SIG-M5 (cell line): ENCODE measurements around the gene MMP15.

Experiments used
- DNase-seq: peaks from one replicate; lab custom pipeline; 2025; lab: John Stamatoyannopoulos, UW

MMP15 gene

DNA sequence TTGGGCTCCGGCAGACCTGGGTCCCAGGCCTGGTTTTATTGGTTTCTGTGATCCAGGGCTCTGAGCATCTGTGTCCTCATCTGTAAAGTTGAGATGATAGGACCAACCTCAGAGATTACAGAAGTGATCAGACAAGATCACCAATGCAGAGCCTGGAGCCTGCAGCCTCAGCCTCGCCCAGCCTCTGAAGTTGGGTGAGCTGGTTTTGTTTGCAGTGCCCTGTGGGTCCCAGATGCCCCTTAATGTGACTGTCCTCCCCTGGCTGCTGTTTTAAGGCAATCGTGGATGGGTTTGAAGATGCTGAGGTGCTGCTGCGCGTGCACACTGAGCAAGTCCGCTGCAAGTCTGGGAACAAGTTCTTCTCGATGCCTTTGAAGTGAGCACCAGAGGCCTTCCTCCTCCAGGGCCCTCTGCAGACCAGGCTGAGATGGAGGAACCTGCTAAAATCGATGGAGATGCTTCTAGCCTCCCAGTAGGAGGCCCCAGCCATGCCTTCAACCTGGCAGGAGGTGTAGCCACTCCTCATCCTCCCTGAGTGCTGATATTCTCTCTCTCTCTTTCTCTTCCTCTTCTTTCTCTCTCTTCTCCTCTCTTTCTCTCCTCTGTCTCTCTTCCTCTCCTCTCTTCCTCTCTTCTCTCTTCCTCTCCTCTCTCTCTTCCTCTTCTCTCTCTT is 5.6 kb upstream of the MMP15 start:
- DNase-seq = no peak

DNA sequence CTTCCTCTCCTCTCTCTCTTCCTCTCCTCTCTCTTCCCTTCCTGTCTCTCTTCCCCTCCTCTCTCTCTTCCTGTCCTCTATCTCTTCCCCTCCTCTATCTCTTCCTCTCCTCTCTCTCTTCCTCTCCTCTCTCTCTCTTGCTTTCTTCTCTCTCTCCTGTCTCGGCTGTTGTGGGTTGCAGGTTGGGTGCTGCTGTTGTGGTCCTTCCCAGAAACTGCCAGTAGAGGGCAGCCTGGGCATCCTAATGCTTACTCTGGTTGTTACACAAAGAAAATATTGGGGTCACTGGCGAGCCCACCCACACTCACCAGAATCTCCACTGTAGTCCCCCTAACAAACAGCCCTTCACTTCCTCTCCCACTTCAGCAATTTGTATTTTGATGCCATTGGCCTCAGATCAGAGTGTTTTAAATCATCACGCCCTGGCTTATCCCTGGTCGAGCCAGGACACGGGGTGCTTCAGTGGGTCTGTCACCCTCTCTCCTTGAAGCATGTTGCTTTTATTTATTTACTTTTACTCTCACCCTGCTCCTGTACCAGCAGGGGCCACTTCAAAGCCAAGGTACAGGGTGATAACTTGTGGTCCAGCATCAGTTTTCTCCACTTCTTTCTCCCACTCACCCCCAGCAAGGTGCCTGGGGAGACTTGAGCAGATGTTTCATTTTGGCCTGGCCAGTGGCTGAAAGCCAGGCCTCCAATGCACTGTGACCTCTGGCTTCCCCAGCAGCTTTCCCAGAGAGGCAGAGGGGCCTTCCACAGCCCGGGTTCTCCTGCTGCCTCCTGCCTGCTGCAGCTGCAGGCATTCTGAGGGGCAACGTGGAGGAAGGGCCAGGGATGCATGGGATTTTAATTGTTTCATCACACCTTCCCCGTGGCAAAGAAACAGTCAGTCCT is 4.7 kb upstream of the MMP15 start:
- DNase-seq = no peak

DNA sequence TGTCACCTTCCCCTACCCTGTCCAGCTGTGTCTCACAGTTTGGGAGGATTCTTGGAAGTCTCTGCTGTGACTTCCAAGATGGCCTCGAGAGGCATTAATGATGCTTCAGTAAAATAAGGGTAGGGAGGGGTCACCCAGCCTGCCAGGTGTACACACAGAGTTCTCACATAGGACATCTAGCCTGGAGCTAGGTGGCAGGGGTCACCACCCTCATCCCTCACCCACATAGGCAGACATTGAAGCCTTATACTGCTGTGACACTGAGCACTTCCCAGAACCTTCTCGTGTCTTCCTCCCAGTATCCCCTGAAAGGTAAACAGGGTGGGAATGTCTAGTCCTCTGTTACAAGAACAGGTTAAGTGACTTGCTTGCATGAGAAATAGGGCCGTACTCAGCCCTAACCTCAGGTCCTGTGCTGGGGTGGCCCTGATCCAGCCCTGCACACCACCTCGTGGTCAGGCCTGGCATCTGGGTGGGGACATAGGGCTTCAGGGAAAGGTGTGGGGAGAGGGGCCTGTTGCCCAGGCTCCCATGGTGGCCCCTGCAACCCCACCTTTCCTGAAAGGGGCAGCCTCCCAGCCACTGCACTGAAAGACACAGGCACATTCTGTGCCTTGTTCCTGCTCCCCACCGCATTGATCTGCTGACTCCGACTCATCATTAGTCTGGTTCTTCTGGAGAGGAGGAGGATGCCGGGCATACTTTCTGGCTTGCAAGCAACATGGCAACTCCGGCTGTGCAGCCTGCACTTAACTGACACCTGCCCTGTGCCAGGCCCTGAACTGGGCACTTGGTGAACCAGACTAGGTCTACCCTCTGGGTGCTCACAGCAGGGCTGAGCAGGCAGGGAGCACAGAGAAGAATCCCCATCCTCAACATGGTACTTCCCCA is 3.6 kb upstream of the MMP15 start:
- DNase-seq = no peak

DNA sequence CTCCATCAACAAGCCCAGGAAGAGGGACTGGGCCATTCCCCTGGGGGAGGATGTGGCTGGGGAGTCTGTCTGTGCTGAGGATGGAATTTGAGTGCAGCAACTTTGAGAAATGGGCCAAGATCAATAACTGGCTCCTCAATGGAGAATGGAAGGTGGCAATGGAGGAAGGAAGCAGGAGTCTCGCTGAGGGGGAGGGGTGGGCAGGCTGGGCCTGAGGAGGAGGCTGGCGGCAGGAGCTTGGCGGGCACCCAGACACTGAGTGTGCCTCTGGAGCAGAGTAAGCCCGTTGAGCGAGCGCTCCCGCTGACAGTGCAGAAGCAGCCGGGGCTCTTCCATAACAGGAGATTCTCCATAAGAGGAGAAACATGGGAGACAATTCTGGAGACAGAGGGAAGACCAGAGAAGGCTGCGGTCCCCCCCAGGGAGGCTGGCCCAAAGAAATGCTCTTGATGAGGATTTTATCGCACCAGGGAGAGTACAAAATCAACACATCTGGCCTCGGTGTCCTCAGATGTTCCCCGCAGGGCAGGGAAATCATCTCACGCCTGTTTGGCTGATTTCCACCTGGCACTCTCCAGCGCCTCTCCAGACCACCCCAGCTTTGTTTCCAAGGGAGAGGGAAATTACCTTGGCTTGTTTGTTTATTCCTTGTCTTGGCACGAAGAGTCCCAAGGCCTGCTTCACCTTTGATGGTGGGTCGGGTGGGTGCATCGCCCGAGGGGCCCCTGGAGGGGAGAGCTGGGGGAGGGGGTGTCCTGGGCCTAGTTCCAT is 2.8 kb upstream of the MMP15 start:
- no peak for DNase-seq

DNA sequence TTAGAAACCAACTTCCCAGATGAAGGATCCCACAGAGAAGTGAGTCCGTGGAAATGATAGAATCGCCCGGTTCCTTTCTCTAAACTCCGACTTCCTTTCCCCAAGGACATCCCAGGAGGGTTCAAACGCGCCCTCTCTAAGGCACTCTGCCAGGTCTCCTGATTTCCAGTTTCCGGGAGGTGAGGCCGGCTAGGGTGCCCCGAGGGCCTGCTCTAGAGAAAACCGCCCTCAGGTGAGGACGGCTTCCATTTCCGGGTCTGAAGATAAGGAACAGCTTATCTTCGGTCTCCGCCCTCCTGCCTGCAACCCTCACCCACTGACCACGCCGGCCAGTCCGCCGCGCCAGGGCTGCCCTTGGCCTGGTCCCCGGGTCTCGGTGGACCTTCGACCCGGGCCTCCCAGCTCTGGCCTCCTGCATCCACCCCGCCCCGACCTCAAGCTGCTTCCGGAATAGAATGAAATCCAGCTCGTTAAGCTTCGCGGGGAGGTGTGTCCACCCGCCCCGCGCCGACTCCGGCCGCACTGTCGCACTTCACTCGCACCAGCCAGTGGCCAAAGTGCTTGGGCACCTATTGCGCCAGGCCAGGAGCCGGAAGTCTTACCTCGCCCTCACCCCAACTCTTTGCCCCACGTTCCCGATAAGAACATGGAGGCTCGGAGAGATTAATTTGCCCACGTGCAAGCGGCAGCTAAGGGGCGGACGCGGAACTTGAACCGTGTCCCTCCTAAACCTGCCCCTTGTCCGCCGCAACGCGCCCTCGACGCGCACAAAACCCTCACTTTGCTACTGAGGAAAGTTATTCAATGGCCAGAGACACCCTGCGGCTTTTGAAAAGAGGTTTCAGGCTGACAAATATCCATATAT is 836 bp upstream of the MMP15 start:
- no peak for DNase-seq

DNA sequence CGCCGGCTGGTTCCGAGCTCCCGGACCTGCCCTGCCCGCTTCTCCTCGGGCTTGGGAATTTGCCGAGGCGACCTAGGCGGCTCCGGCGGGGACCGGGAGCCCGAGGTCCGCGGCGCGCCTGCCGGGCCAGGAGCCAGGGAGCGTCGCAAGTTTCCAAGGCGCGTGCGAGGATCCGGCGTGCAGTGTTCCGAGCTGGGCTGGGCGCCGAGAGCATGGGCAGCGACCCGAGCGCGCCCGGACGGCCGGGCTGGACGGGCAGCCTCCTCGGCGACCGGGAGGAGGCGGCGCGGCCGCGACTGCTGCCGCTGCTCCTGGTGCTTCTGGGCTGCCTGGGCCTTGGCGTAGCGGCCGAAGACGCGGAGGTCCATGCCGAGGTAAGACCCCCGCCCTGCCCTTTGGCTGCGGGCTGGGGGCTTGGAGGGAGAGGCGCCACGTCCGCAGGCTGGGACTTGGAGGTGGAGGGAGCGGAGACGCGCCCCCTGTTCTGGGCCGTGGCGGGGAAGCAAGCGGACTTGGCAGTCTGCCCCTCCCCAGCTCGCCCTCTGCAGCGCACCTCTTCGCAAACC is 668 bp downstream of the MMP15 start:
- no peak for DNase-seq

DNA sequence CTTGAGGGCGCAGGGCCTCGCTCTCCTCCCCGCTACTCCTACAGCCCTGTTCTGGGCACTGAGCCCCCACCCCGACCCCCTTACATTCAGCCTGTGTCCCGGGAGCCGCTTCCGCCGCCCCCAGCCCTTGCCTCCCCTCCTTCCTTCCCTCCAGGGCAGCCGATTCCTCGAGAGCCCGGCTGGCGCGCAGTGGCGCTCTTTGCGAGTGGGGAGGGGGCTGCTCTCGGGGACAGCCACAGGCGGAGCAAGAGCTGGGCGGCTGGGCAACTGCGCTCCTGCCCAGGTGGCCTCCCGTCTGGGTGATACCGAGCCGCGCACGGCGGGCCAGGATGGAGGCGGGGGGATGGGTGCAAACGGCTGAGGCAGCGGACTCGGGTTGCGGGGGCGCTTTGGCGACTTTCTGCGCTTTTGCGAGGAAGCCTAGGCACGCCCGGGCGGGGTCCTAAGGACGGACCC is 1.2 kb downstream of the MMP15 start:
- DNase-seq = no peak

DNA sequence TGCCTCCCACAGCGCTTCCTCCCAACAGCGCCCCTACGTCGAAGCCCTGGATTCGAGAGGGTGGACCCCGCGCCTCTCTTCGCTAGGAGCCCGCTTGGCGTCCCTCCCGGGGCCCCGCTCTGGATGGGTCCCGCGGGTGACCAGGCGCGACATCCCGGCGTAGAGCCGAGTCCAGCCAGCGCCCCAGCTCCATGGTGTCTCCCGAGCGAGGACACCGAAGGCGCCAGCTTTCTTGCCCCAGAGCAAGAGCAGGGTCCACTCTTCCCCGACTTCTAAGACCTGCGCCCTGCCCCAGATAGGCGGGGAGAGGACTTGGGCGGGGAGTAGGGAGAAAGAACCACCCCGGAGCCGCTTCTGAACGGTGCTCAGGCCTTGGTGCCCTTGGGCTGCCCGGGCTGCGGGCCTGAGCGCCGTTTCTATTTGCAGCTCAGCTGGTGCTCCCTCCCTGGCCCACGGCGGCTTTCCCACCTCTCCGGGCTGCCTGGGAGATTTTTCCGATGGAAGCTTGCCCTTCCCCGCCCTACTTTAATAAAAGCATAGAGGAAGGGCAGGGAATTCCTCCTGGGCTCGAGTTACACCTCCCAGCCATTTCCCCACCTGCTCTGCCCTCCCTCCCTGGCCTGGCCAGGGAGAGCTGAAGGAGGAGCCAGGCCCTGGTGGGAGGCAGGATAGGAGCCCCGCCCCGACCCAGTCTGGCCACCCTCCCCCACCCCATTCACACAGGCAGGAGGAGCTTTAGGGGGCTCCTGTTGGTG is 1.8 kb downstream of the MMP15 start:
- no peak for DNase-seq

DNA sequence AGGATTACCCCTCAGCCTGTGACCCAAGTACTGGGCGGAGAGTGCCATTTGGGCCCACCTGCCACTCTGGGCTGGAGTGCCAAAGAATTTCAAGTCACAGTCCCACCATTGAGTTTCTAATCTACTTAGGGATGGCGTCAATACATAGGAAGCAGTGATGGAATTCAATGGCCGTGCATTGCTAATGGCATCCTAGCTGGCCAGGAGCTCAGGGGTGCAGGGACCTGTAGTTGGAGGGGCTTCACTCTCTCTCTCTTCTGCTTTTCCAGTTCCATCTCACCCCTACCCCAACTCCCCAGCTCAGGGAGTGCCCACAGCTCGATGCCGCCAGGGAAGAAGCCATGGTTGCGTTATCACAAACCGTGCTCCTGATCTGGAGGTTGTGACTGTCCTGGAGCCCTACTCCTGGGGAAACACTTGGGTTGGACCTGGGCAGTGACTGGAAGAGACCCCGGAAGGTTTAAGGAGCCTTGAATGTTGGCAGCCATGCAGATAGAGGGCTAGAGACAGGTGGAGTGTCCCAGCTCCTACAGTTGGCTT is 2.4 kb downstream of the MMP15 start:
- no peak for DNase-seq

DNA sequence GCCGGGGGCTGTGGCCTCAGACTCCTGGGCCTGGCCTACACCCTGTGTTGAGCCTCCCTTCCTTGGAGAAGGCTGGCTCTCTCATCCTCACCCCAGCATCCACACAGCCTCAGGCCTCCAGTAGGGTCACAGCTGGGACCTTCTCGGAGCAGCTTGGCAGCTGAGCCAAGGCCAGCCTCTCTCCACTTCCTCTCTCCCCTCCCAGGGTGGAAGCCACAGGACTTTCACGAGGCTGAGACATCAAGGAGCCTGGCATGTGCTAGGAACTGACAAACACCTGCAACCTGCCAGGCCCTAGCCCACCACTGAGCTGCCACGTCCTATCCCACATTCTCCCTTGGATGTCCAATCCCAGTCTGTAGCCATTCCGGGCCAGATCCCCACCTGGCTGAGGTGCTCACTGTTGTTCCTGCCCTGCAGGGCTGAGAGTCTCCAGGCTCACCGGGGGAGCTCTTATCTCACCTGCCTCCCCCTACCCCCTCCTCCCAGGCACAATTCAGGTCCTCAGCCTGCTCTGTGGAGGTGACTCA is 3.1 kb downstream of the MMP15 start:
- DNase-seq = no peak

DNA sequence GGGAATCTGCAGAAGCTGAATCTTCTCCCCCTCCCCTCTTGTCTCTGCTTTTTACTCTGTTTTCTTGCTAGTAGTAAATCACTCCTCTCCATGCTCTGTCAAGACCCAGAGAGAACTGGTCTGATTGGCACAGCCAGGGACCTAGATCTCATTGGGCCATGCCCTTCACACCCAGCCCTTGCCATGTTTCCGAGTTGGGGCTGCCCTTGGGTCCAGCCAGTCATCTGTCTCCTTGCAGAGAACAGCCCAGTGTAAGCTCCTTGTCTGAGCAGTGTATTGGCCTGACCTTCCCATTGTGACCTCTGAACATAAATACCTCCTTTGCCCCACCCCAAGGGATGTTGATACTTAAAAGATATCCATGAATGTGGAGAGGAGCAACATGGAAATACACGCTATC is 3.9 kb downstream of the MMP15 start:
- DNase-seq = no peak

DNA sequence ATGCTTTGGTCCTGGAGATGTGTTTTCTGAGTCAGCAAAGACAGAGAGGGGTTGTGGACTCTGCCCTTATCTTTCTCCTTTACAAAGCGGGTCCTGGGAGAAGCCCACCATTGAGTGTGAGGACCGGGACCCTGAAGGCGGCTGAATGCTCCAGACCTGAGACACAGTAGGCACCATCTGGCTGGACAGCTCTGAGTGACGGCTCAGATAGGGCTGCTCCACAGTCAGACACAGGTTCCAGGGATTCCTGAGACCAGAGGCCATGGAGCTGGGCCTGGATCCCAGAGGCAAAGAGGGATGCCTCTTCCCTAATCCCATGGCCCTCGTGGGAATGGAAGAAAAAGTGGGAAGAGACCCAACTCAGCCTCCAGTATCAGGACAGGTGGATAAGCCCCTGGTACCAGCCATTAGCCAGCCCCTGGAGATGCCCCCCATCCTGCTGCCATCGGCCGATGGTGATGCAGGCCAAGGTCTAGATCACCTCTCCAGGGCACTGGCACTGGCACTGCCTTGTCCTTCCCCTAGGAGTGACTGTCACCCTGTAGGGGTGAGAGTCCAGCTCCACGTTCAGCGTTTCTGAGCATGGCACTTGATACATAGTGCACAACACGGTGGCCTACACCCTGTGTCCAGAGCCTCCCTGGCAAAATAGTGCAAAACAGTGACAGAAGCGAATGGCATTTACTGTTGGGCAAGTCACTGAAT is 4.7 kb downstream of the MMP15 start:
- no peak for DNase-seq

DNA sequence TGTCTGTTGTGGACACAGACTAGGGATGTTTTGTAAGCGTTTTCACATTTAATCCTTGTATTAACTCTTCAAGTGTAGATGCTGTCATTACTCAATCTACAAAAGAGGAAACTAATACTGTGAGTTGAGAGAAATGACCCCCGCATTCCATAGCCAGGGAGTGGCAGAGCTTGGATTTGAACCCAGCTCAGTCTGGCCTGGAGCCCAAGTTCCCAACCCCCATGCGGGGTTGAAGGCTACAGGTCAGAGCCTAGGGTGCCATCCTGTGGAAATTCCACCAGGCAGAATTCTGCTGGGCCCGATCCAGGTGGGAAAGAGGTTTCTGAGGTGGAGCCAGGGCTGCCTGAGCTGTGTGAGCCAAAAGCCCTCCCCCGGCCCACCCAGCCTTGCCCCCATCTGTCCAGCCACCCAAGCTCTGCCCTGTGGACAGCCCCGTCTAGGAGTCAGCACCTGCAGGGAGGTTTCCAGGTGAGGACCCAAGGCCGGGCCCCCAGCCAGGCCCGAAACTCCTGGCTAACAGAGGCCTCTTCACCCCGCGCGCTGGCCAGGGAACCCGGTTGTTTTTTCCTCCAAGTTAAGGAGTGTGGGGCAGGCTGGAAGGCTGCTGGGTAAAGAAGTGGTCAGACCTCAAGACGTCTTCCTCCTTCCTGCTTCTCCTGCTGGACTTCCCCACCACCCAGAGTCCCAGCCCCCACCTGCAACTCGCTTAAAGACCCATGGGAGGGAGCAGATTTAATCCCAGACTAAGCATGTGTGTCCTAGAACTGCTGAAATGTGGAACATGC is 5.7 kb downstream of the MMP15 start:
- no peak for DNase-seq

DNA sequence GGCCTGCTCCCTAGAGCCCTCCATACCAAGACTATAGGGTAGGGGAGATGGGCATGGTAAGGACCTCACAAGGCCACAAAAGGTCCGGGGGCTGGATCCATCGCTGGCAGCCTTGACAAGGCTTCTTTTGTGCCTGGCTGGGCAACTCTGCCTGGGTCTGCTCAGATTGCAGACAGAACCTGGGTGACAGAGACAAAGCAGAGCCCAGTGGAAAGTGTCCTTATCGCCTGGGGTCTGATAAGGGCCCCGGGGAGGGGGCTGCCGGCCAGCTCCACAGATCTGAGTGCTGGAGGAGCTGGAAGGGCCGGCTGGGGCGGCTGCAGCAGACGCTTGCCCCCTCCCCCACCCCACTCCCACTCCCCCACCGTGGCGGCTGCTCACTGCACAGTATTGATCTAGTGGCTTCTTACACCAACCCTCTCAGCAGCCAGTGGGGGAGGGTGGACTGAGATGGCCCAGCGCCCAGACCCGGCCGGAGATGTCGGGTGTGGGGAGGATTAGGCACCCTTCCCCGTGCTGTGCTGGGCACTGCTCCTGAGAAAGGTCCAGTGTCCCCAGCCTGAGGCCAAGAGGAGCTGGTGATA is 7.2 kb downstream of the MMP15 start:
- no peak for DNase-seq

DNA sequence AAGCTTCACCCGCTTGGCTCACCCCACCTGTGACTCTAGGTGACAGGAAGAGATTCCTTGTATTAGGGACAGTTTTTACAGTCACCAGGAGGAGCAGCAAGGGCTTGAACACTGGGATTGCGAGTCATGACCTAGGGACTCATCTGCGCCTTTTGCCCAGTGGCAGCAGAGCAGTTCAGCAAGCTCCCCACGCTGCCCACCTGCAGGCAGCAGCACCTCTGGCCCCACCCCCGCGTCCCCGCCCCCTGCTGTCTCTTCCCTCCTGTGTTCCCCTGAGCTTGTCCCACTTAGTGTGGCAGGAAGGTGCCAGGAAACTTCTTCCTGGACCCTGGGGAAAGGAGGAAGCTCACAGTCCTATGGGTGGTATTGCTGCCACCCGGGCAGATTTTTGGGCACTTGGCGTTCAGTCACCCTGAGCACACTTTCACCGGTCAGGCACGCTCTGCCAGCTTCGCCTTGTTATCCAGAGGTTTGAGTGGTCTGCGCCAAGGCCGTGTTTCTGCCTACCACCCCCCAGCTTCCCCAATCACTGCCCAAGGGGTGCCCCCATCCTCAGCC is 8.7 kb downstream of the MMP15 start:
- no peak for DNase-seq

DNA sequence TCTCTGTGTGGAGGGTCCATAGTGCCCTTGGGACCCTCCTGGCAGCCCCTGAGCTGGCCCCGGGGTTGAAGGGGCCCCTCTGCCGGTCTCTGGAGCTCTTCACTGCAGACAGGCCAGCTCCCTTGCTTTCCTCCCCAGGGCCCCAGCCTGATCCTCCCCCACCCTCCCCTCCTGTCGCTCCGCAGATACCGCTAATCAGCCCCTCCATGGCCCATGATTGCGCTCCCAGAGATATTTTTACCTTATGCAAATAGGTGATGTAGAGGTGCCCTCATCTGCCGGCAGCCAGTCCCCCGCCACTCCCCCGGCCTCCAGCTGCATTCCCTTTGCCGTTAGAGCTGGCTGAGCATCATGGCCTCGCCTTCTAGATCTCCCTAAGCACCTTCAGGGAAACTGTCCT is 9.2 kb downstream of the MMP15 start:
- DNase-seq = no peak
